ENCODE results near the gene NIPAL3. TPM values are rescaled to one million over a fixed set of nuclear protein-coding genes. Genes with fewer than 3 reads are reported as not detected.
"Not testable (repeated sequence)": the region's sequence is repeated elsewhere in the genome, so short reads cannot be mapped to it uniquely, and the experiment has no call there.

NIPAL3 gene
- total RNA-seq, 1 experiment from 2014 or later, result 11.2 TPM

DNA sequence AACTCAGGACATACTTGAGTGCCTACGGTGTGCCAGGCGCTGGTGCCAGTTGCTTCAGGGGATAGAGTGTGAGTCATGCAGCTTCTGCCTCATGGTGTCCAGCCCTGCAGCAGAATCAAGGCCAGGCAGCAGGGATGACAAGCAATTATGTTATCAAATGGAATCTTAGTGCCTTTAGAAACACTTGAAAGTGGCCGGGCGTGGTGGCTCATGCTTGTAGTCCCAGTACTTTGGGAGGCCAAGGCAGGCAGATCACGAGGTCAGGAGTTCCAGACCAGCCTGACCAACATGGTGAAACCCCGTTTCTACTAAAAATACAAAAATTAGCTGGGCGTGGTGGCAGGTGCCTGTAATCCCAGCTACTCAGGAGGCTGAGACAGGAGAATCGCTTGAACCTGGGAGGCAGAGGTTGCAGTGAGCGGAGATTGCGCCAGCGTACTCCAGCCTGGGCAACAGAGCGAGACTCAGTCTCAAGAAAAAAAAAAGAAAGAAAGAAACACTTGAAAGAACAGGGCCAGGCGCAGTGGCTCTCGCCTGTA lies 100.1 kb downstream of the NIPAL3 start:
- not testable (repeated sequence) for H3K4me1 Mint-ChIP-seq; H3K9me3 Mint-ChIP-seq; H3K27me3 Mint-ChIP-seq (ENCODE audit: low read depth); H3K4me3 Mint-ChIP-seq; DNase-seq (ENCODE audit: low spot score); ATAC-seq; H3K36me3 Mint-ChIP-seq
- ChIA-PET POLR2A (interaction anchor here (0.6 kb wide), 2 partner anchors 315 to 1171 kb away, joined by 3 to 5 read pairs; partner anchors contain the start of gene HNRNPR), CTCF (interaction anchor here (1.0 to 2.1 kb wide), 5 partner anchors 11 to 100 kb away, joined by 3 to 9 read pairs (median 6); partner anchors contain the start of gene NIPAL3)
- H3K27ac Mint-ChIP-seq, result peak overlapping the region; percentile 58; the same call in 1 of the 2 replicates
- 0 out of 2 replicates have a peak, but pooled peaks have one; percentile 17 for TF ChIP-seq ZNF121 (CRISPR knock-in tag; IDR thresholded peaks at IDR 0.05)

DNA sequence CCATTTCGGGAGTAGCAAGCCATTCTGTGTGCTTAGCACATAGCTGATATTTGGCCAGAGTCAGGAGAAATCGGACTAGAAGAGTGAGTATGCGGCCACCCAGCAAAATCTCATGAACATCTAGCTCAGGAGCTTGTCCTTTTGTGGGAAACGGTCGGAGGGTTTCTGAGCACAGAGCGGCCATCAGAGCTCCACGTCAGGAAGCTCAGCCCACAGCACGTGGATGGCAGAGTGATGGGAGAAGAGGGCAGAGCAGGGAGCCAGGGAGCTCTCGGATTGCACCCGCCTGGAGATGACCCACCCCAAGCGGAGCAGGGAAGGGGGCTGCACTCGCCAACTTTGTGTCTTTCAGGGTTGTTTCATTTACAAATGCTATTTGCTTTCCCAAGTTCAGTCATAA lies 100.9 kb downstream of the NIPAL3 start:
- 0 out of 2 replicates have a peak, but pooled peaks cover 4% of the 10 kb centered on the region for H3K4me1 Mint-ChIP-seq
- POLR2A ChIA-PET, result no interaction called here
- H3K9me3 Mint-ChIP-seq, result peaks cover 5% of the 10 kb centered on the region
- H3K4me3 Mint-ChIP-seq, result no peak overlapping the region
- H3K36me3 Mint-ChIP-seq, result peaks cover 8% of the 10 kb centered on the region; the same call in 1 of the 2 replicates
- no peaks in the 10 kb centered on the region for H3K27me3 Mint-ChIP-seq (ENCODE audit: low read depth)
- TF ChIP-seq, protein P1, sequence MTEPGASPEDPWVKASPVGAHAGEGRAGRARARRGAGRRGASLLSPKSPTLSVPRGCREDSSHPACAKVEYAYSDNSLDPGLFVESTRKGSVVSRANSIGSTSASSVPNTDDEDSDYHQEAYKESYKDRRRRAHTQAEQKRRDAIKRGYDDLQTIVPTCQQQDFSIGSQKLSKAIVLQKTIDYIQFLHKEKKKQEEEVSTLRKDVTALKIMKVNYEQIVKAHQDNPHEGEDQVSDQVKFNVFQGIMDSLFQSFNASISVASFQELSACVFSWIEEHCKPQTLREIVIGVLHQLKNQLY (CRISPR knock-in tag; IDR thresholded peaks at IDR 0.05), result no peak
- TF ChIP-seq ESRRA (CRISPR knock-in tag; IDR thresholded peaks at IDR 0.05; ENCODE audit: borderline replicate concordance) (no peak), ERG (CRISPR knock-in tag; IDR thresholded peaks at IDR 0.05) (no peak), MYBL2 (CRISPR knock-in tag; IDR thresholded peaks at IDR 0.05) (no peak), ZNF121 (CRISPR knock-in tag; IDR thresholded peaks at IDR 0.05) (no peak), CTCF (IDR thresholded peaks at IDR 0.05) (no peak), ZNF263 (CRISPR knock-in tag; IDR thresholded peaks at IDR 0.05; ENCODE audit: low read depth) (no peak), OVOL2 (CRISPR knock-in tag; IDR thresholded peaks at IDR 0.05; ENCODE audit: borderline replicate concordance) (no peak), TCF7 (CRISPR knock-in tag; IDR thresholded peaks at IDR 0.05; ENCODE audit: low read depth) (no peak), ATF1 (CRISPR knock-in tag; IDR thresholded peaks at IDR 0.05) (no peak), SMAD3 (CRISPR knock-in tag; IDR thresholded peaks at IDR 0.05; ENCODE audit: borderline replicate concordance) (no peak), FOXK1 (CRISPR knock-in tag; IDR thresholded peaks at IDR 0.05) (no peak), ETV6 (CRISPR knock-in tag; IDR thresholded peaks at IDR 0.05) (no peak), JAZF1 (CRISPR knock-in tag; IDR thresholded peaks at IDR 0.05) (no peak), ZNF232 (CRISPR knock-in tag; IDR thresholded peaks at IDR 0.05) (no peak), CREB1 (CRISPR knock-in tag; IDR thresholded peaks at IDR 0.05) (no peak)
- TF ChIP-seq, protein P2, sequence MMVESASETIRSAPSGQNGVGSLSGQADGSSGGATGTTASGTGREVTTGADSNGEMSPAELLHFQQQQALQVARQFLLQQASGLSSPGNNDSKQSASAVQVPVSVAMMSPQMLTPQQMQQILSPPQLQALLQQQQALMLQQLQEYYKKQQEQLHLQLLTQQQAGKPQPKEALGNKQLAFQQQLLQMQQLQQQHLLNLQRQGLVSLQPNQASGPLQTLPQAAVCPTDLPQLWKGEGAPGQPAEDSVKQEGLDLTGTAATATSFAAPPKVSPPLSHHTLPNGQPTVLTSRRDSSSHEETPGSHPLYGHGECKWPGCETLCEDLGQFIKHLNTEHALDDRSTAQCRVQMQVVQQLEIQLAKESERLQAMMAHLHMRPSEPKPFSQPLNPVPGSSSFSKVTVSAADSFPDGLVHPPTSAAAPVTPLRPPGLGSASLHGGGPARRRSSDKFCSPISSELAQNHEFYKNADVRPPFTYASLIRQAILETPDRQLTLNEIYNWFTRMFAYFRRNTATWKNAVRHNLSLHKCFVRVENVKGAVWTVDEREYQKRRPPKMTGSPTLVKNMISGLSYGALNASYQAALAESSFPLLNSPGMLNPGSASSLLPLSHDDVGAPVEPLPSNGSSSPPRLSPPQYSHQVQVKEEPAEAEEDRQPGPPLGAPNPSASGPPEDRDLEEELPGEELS (CRISPR knock-in tag; IDR thresholded peaks at IDR 0.05), result no peak
- TF ChIP-seq, protein P3, sequence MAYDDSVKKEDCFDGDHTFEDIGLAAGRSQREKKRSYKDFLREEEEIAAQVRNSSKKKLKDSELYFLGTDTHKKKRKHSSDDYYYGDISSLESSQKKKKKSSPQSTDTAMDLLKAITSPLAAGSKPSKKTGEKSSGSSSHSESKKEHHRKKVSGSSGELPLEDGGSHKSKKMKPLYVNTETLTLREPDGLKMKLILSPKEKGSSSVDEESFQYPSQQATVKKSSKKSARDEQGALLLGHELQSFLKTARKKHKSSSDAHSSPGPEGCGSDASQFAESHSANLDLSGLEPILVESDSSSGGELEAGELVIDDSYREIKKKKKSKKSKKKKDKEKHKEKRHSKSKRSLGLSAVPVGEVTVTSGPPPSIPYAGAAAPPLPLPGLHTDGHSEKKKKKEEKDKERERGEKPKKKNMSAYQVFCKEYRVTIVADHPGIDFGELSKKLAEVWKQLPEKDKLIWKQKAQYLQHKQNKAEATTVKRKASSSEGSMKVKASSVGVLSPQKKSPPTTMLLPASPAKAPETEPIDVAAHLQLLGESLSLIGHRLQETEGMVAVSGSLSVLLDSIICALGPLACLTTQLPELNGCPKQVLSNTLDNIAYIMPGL (CRISPR knock-in tag; IDR thresholded peaks at IDR 0.05), result no peak
- ATAC-seq (no peak), DNase-seq (ENCODE audit: low spot score) (no peak)
- CTCF ChIA-PET, result interaction anchor here (1.0 to 2.1 kb wide), 5 partner anchors 10 to 101 kb away, joined by 3 to 9 read pairs (median 6); partner anchors contain the start of gene NIPAL3
- peak overlapping the region; percentile 87 for H3K27ac Mint-ChIP-seq
